ENCODE data around the gene ADAMTS12.

The ADAMTS12 gene

GRCh38 chr5:33696411-33696810, 195.4 kb downstream of the ADAMTS12 start:
- no peak for DNase-seq

GRCh38 chr5:33692980-33693379, 198.8 kb downstream of the ADAMTS12 start:
- no peak for DNase-seq

- no peak for DNase-seq
Observed at GRCh38 chr5:33691856-33692255, 199.9 kb downstream of the ADAMTS12 start.

GRCh38 chr5:33690374-33691135, 201.2 kb downstream of the ADAMTS12 start:
- no peak for DNase-seq

- no peak for DNase-seq
Observed at GRCh38 chr5:33688526-33688925, 203.3 kb downstream of the ADAMTS12 start.

GRCh38 chr5:33688066-33688465, 203.7 kb downstream of the ADAMTS12 start:
- DNase-seq, result no peak

GRCh38 chr5:33685873-33686755, 205.7 kb downstream of the ADAMTS12 start:
- no peak for DNase-seq

GRCh38 chr5:33684496-33685159, 207.2 kb downstream of the ADAMTS12 start:
- no peak for DNase-seq

GRCh38 chr5:33679791-33680190, 212.0 kb downstream of the ADAMTS12 start:
- DNase-seq, result no peak

- DNase-seq, result no peak
Observed at GRCh38 chr5:33675958-33676464, 215.8 kb downstream of the ADAMTS12 start.

- DNase-seq, result no peak
Observed at GRCh38 chr5:33671700-33672291, 220.0 kb downstream of the ADAMTS12 start.

GRCh38 chr5:33662722-33663427, 228.9 kb downstream of the ADAMTS12 start:
- no peak for DNase-seq

- DNase-seq, result no peak
Observed at GRCh38 chr5:33659526-33660169, 232.1 kb downstream of the ADAMTS12 start.

GRCh38 chr5:33657804-33658440, 233.9 kb downstream of the ADAMTS12 start:
- no peak for DNase-seq

- DNase-seq, result no peak
Observed at GRCh38 chr5:33657176-33657575, 234.6 kb downstream of the ADAMTS12 start.

GRCh38 chr5:33650911-33651310, 240.9 kb downstream of the ADAMTS12 start:
- no peak for DNase-seq

GRCh38 chr5:33649549-33650482, 242.0 kb downstream of the ADAMTS12 start:
- DNase-seq, result no peak

- no peak for DNase-seq
Observed at GRCh38 chr5:33641744-33642505, 249.9 kb downstream of the ADAMTS12 start.

GRCh38 chr5:33639474-33639873, 252.3 kb downstream of the ADAMTS12 start:
- no peak for DNase-seq

All from 8988T (cell line).